H1 (cell line): Measurements from ENCODE around the gene SELENOI. TPM values are rescaled to one million over a fixed set of nuclear protein-coding genes. Genes with fewer than 3 reads are reported as not detected.
A peak's percentile ranks its signal among the peaks of the same experiment; 100 is the strongest.

Source experiments
- ASH2L ChIP-seq: fragments of 200-600, 300-600 bp; sonication (generic); IDR thresholded peaks from one replicate; pipeline ENCODE4 v1.7.1; 2017; ENCODE audit warnings: low read length
- TAF1 ChIP-seq: IDR thresholded peaks from 2 replicates; pipeline ENCODE4 v1.6.1; 2011; ENCODE audit warnings: mild to moderate bottlenecking, low read depth, low read length
- polyA plus RNA-seq, 7 experiments: library from polyadenylated mRNA; depleted of rRNA in 3 of 7; stranded (reverse) in 5 of 7; unstranded in 2 of 7; fragments of >200 nt in 5 of 7; fragments of 200-250 nt in 2 of 7; gene quantifications; 1 replicate in 5 of 7; 2 replicates in 1 of 7; 4 replicates in 1 of 7; pipeline versions ENCODE4 v1.2.1 to v1.2.3, GENCODE V29; 2011 to 2013; ENCODE audit warnings: missing spikeins in 2 of 7, mixed read lengths in 2 of 7
- total RNA-seq: library from RNA; stranded (reverse); fragmentation: NEBNext Ultra II Directional; extraction: Animal tissue kit (Norgen Biotek cat#: 25700); gene quantifications from 2 replicates; pipeline ENCODE4 v1.2.1, GENCODE V29; 2021

Gene SELENOI
- total and polyA plus RNA-seq, 2 of the 8 experiments (the other 6 are each of a cell fraction or from before 2014, with no cell fraction given) = 15.9 to 63.8 TPM

GRCh38 chr2:26298638-26299393 is 47.1 kb upstream of the SELENOI start (continued):
- TF ChIP-seq ASH2L = no peak
- 0 out of 2 replicates have a peak, but pooled peaks have one; percentile 28 for TF ChIP-seq TAF1
